Sigmoid colon (tissue), 4 donors: ENCODE measurements around the gene GMDS.

Experiments used
- EP300 ChIP-seq, 4 donors: sonication (generic); formaldehyde crosslinking; IDR thresholded peaks; one replicate each; pipeline ENCODE4 v1.6.1; 2017; ENCODE audit warnings: antibody characterized with exemption in 4 of 4
- POLR2A ChIP-seq, 2 donors: fragments of 450-650 bp; IDR thresholded peaks; one replicate each; pipeline ENCODE4 v1.6.1; 2016; ENCODE audit warnings: antibody characterized with exemption in 2 of 2, mild to moderate bottlenecking in 2 of 2, moderate library complexity in 2 of 2
- TF ChIP-seq, protein P1 (sequence below), 4 experiments: fragments of 450-650 bp in 3 of 4; fragments of 200-600 bp in 1 of 4; IDR thresholded peaks; one replicate each; pipeline ENCODE4 v1.5.1; 2016 to 2019; ENCODE audit warnings: antibody characterized with exemption in 4 of 4, mild to moderate bottlenecking in 3 of 4, moderate library complexity in 2 of 4

DNA sequence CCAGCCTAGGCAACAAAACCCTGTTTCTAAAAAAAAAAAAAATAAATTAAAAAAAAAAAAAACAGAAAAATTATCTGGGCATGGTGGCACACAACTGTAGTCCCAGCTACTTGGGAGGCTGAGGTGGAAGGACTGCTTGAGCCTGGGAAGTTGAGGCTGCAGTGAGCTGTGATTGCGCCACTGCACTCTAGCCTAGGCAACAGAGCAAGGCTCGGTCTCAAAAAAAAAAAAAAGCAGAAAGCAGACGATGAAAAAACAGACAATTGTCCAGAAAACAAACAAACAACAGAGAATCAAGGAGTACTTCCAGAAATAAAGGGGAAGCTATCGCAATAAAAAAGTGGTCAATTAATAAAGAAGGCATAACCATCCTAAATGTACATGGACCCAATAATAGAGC is 229.4 kb downstream of the GMDS start:
- TF ChIP-seq, protein P1, sequence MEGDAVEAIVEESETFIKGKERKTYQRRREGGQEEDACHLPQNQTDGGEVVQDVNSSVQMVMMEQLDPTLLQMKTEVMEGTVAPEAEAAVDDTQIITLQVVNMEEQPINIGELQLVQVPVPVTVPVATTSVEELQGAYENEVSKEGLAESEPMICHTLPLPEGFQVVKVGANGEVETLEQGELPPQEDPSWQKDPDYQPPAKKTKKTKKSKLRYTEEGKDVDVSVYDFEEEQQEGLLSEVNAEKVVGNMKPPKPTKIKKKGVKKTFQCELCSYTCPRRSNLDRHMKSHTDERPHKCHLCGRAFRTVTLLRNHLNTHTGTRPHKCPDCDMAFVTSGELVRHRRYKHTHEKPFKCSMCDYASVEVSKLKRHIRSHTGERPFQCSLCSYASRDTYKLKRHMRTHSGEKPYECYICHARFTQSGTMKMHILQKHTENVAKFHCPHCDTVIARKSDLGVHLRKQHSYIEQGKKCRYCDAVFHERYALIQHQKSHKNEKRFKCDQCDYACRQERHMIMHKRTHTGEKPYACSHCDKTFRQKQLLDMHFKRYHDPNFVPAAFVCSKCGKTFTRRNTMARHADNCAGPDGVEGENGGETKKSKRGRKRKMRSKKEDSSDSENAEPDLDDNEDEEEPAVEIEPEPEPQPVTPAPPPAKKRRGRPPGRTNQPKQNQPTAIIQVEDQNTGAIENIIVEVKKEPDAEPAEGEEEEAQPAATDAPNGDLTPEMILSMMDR (IDR thresholded peaks at IDR 0.05) = no peak
- TF ChIP-seq EP300 (IDR thresholded peaks at IDR 0.05) (no peak), POLR2A (IDR thresholded peaks at IDR 0.05) (no peak)
